RCC 7860 (cell line): ENCODE results near the gene RASL10A.

ENCODE experiments used
- DNase-seq: peaks from one replicate; pipeline ENCODE4 v3.0.0-alpha.2; 2015; ENCODE audit warnings: low spot score
- FAIRE-seq: peaks from 2 replicates; lab custom pipeline; 2012; peaks lifted over from hg19 to GRCh38; lab: Jason Lieb, UNC

The RASL10A gene

GRCh38 chr22:29325356-29325755, 9.9 kb upstream of the RASL10A start:
- DNase-seq (no peak), FAIRE-seq (no peak)

GRCh38 chr22:29323641-29324040, 8.1 kb upstream of the RASL10A start:
- FAIRE-seq (no peak), DNase-seq (no peak)

- DNase-seq (no peak), FAIRE-seq (no peak)
Observed at GRCh38 chr22:29320546-29320945, 5.0 kb upstream of the RASL10A start.

GRCh38 chr22:29319072-29319471, 3.6 kb upstream of the RASL10A start:
- FAIRE-seq = no peak

GRCh38 chr22:29317827-29318454, 2.4 kb upstream of the RASL10A start:
- FAIRE-seq (no peak), DNase-seq (no peak)

More at GRCh38 chr22:29319072-29319471, 3.6 kb upstream of the RASL10A start:
- no peak for DNase-seq

GRCh38 chr22:29316141-29316828, 788 bp upstream of the RASL10A start:
- FAIRE-seq (no peak), DNase-seq (no peak)

GRCh38 chr22:29314537-29315285, 786 bp downstream of the RASL10A start:
- FAIRE-seq (no peak), DNase-seq (no peak)

GRCh38 chr22:29313576-29314466, 1.7 kb downstream of the RASL10A start:
- DNase-seq = no peak
- FAIRE-seq = no peak

GRCh38 chr22:29313126-29313575, 2.3 kb downstream of the RASL10A start:
- DNase-seq (no peak), FAIRE-seq (no peak)

- no peak for FAIRE-seq
- no peak for DNase-seq
Observed at GRCh38 chr22:29312218-29313125, 3.0 kb downstream of the RASL10A start.

- no peak for DNase-seq
- FAIRE-seq = no peak
Observed at GRCh38 chr22:29311464-29312217, 3.9 kb downstream of the RASL10A start.

- peak; percentile 78 for FAIRE-seq
- peak; percentile 90 for DNase-seq
Observed at GRCh38 chr22:29310863-29311339, 4.6 kb downstream of the RASL10A start.

- FAIRE-seq = no peak
- no peak for DNase-seq
Observed at GRCh38 chr22:29310065-29310862, 5.2 kb downstream of the RASL10A start.

GRCh38 chr22:29309332-29310064, 6.0 kb downstream of the RASL10A start:
- FAIRE-seq (no peak), DNase-seq (no peak)

GRCh38 chr22:29308791-29309262, 6.7 kb downstream of the RASL10A start:
- DNase-seq (peak; percentile 60), FAIRE-seq (no peak)

- DNase-seq = no peak
- FAIRE-seq = no peak
Observed at GRCh38 chr22:29308148-29308790, 7.2 kb downstream of the RASL10A start.
